HAP-1 (cell line): ENCODE measurements around the gene NAA40.
A peak's percentile ranks its signal among the peaks of the same experiment; 100 is the strongest.

Experiments used
- DNase-seq, 2 experiments: peaks; one replicate each; pipeline ENCODE4 v3.0.0-alpha.2; 2016 to 2020; ENCODE audit warnings: low spot score in 2 of 2
- H3K27me3 ChIP-seq: fragments of 250-450 bp; sonication (Bioruptor Pico); 2 replicates; pipeline ENCODE4 v1.5.1; 2020; ENCODE audit warnings: low read depth, mild to moderate bottlenecking, moderate library complexity
- H3K36me3 ChIP-seq: fragments of 250-450 bp; sonication (Bioruptor Pico); replicated peaks from 2 replicates; pipeline ENCODE4 v1.5.1; 2020; ENCODE audit warnings: mild to moderate bottlenecking
- H3K4me1 ChIP-seq: fragments of 250-450 bp; sonication (Bioruptor Pico); 2 replicates; pipeline ENCODE4 v1.5.1; 2020; ENCODE audit warnings: mild to moderate bottlenecking
- H3K4me3 ChIP-seq: fragments of 250-450 bp; sonication (Bioruptor Pico); 2 replicates; pipeline ENCODE4 v1.5.1; 2020; ENCODE audit warnings: mild to moderate bottlenecking, moderate library complexity
- H3K9me3 ChIP-seq: fragments of 250-450 bp; sonication (Bioruptor Pico); 2 replicates; pipeline ENCODE4 v1.5.1; 2020; ENCODE audit warnings: mild to moderate bottlenecking, moderate library complexity
- in situ Hi-C: fragments of 300-500 bp; cut with MboI; formaldehyde crosslinking; loops from 3 replicates; pipeline ENCODE4 v1.14.3; 2020; ENCODE audit warnings: low sequenced_read_pairs, inconsistent platforms, mixed read lengths

NAA40 gene

DNA sequence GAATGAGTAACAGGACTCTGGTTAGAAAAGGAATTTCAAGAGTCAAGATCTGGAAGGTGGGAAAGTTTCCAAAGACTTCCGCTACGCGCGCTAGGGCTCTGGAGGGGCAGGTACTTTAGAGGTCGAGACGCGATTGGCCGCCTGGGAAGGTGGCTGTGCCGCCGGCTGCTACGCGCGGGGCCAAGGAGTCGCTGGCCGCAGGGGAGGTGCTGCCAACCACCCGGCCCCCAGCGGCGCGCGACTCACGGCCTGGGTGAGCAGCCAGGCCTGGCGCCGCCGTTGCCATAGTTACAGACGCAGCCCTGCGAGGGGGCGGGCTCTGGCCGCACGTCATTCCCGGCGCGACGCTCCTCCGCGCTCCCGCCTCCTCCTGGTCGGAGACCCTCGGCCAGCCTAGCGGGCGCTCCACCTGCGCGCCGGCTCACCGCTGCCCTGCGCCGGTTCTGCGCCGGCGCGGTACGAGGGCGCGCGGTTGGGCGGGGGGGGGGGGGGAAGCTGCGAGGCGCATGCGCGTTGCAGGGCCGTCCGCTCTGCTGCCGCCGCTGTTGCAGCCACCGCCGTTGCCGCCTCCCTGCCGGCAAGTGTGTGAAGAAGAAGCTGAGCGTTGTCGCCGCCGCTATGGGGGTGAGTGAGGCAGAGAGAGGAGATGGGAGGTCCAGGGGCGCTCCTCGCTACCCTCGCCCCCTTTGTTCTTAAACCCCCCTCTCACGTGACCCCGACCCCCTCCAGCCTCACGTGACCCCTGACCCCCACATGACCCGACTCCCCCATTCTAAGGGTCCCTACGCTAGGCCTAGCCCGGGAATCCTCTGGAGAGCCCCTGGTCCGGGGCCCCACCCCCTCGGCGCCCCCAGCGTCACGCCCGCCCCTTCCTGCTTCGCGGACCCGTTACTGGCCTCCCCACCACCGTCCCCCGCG, at the start of gene NAA40:
NAA40 (plus strand) TSS at position 524 of the 918 bp plus-strand sequence; CDS start at position 619, 95 bp downstream.
- in situ Hi-C loops: no loop called here
- H3K4me3 ChIP-seq: peak within 1 kb of the TSS; percentile 79
- H3K27me3 ChIP-seq: no peaks in the 10 kb centered on the region
- H3K4me1 ChIP-seq: peaks cover 3% of the 10 kb centered on the region; the same call in 1 of the 2 replicates
- no peaks in the 10 kb centered on the region for H3K9me3 ChIP-seq
- H3K36me3 ChIP-seq: 0 out of 2 replicates have a peak, but pooled peaks cover 7% of the 10 kb centered on the region
- DNase-seq: peak; percentile 94 to 97

DNA sequence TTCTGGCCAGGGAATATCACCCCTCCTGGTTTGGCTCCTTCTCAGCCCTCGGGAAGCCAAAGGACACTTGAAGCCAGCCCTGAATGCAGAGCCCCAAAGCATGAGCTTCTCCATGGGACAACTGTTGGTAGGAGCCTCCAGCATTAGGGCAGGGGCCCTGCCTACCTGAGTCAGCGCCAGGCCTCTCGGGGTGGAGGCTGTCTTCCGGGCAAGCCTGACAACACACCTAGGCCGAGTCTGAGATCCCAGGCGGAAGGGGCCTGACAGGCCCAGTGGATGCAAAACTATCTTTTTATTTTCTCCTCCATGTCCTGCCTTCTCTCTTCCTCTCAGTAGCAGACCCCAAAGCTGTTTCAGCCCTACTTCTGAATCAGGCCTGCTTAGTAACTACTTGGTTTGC, 49.5 kb upstream of the NAA40 start:
- no peak for DNase-seq
- H3K27me3 ChIP-seq: no peaks in the 10 kb centered on the region
- no peaks in the 10 kb centered on the region for H3K36me3 ChIP-seq
- in situ Hi-C loops: no loop called here
- no peaks in the 10 kb centered on the region for H3K9me3 ChIP-seq
- no peaks in the 10 kb centered on the region; the same call in 1 of the 2 replicates for H3K4me1 ChIP-seq
- no peak overlapping the region for H3K4me3 ChIP-seq

DNA sequence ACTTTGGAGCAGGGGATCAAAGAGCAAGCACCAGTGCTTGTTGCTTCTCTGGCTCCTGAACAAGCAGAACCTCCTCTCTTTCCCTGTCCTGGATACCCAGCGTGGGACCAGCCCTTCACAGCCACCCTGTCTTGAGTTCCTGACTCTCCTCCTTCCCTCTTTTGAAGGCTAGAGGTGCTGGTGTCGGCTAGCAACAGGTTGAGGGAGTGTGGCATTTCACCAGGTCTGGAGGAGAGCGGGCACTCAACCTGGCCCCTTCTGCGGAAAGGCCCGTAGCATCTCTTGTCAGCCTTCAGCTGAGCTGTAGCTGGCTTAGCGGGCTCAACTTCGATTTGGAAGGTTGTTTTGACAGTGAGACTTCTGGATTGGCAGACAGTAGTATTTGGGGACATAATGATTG, 48.4 kb upstream of the NAA40 start:
- no peaks in the 10 kb centered on the region for H3K36me3 ChIP-seq
- H3K27me3 ChIP-seq: no peaks in the 10 kb centered on the region
- no peaks in the 10 kb centered on the region for H3K9me3 ChIP-seq
- H3K4me1 ChIP-seq: no peaks in the 10 kb centered on the region; the same call in 1 of the 2 replicates
- in situ Hi-C loops: no loop called here
- H3K4me3 ChIP-seq: no peak overlapping the region
- DNase-seq: no peak

DNA sequence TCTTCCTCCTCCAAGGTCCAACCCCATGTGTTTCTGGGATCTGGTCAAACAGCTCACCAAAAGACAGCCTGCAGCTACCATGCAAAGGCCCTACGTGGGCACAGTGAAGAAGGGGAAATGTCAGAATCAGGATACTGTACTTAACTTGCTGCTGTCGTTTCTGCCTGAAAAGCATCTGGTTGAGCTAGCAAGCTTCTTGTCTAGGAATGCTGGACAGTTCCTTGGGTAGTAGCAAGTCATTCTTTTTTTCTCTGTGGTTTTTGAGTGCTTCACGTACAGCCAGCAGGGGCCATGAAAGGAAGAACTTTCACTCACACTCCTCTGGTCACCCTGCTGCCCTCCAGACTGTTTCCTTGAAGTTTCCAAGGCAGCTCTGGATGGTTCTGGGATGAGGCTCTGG, 46.6 kb upstream of the NAA40 start:
- Histone ChIP-seq H3K9me3 (no peaks in the 10 kb centered on the region), H3K36me3 (peaks cover 9% of the 10 kb centered on the region), H3K4me1 (no peaks in the 10 kb centered on the region; the same call in 1 of the 2 replicates), H3K27me3 (no peaks in the 10 kb centered on the region), H3K4me3 (no peak overlapping the region)
- no peak for DNase-seq
- in situ Hi-C loops: no loop called here

DNA sequence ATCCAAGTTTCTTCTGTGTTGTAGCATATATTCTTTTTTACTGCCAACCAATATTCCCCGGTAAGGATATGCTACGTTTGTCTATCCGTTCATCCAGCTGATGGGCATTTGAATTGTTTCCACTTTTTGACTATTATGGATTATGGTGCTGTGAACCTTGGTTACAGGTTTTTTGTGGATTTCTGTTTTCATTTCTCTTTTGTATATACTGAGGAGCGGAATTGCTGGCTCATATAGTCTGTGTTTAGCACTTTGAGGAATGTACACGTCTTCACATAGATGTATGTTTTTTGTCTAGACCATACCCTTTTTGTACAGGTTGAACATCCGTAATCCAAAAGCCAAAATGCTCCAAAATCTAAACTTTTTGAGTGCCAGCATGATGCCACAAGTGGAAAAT, 45.4 kb upstream of the NAA40 start:
- H3K36me3 ChIP-seq: peaks cover 15% of the 10 kb centered on the region
- DNase-seq: no peak
- no peaks in the 10 kb centered on the region for H3K4me1 ChIP-seq
- no peaks in the 10 kb centered on the region for H3K9me3 ChIP-seq
- H3K27me3 ChIP-seq: no peaks in the 10 kb centered on the region
- no peak overlapping the region for H3K4me3 ChIP-seq
- in situ Hi-C loops: no loop called here

DNA sequence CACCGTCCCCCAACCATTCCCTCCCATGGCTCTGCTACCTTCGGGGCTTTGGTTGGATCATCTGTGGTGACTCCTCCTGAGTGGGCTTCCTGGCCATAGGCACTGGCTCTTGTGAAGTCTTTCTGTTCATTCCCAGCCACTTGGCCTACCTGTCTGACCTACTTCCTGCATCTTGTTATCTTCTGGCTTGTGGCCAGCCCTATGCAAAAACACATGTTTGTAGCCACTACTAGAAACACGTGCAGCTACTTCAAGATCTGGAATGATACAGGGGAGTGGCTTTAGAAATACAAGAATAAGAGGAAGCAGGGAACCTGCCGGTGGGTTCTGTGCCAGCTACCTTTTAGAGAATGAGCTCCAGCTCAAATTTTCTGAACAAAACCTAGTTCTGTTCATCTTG, 42.7 kb upstream of the NAA40 start:
- no peak overlapping the region for H3K4me3 ChIP-seq
- peaks cover 40% of the 10 kb centered on the region for H3K36me3 ChIP-seq
- H3K27me3 ChIP-seq: no peaks in the 10 kb centered on the region
- in situ Hi-C loops: no loop called here
- DNase-seq: no peak
- H3K4me1 ChIP-seq: no peaks in the 10 kb centered on the region
- H3K9me3 ChIP-seq: no peaks in the 10 kb centered on the region

DNA sequence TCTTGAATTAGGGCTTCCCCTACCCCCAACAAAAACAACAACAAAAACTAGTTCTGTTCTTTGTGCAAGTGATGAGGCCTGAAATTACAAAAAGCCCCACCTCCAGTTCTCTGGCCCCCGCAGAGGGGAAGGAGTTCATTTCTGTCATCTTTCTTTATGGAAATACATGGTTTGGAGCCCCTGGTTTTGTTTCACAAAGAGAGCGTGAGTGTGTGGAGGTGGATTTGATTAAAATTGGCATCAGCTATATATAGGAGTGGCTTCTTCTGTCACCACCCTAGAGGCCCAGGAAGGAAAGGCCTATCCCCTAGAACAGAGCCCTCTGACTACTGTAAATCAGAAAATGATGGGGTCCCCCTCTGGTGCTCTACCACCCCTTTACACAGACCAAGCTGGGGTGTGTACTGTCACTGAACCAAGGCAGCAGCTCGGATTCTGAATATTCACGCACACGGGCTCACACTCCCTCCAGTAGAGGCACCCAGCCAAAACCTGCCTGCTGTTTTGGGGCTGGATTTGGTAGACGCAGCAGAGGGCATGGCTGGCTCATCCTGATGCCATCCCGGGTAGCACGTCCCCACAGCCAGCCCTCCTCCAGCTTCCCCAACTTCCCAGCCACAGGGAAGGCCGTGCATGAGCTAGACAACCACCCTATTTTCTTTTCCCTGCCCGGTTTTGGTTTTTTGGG, 41.2 kb upstream of the NAA40 start:
- in situ Hi-C loops: no loop called here
- H3K4me1 ChIP-seq: no peaks in the 10 kb centered on the region
- no peak for DNase-seq
- no peak overlapping the region for H3K4me3 ChIP-seq
- H3K9me3 ChIP-seq: no peaks in the 10 kb centered on the region
- peaks cover 52% of the 10 kb centered on the region for H3K36me3 ChIP-seq
- H3K27me3 ChIP-seq: no peaks in the 10 kb centered on the region

DNA sequence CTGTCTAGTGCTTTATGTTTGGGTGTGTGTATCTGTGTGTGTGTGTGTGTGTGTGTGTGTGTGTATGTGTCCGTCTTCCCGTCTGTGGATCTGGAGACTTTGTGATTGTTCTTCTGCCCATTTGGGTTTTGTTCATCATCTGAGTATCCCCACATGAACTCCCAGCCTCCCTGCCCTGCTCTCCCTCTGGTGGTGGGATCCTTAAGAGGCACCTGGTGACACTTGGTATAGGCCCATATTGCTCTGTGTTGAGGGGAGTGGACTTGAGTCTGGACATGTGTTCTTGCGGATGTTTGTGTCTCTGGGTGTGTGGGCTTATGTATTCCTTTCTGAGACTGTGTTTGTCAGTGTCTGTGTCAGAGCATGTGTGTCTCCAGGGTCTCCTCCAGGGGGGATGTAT, 37.1 kb upstream of the NAA40 start:
- H3K36me3 ChIP-seq: peaks cover 65% of the 10 kb centered on the region
- H3K9me3 ChIP-seq: no peaks in the 10 kb centered on the region
- H3K4me3 ChIP-seq: no peak overlapping the region
- in situ Hi-C loops: no loop called here
- no peaks in the 10 kb centered on the region for H3K27me3 ChIP-seq
- DNase-seq: no peak
- H3K4me1 ChIP-seq: no peaks in the 10 kb centered on the region

DNA sequence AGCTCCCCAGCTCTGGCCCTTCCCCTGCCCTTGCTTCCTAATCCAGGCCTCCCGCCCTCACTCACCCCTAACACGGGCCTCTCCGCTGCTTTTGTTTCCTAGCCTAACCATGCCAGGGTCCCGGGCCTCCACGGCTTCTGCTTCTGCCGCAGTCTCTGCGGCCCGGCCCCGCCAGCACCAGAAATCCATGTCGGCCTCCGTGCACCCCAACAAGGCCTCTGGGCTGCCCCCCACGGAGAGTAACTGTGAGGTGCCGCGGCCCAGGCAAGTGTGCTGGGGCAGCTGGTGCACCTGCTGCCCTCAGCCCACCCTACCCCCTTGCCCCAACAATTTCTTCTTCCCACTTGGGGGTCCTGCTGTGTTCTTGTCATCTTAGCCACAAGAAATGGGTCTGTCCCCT, 34.9 kb upstream of the NAA40 start:
- Histone ChIP-seq H3K9me3 (no peaks in the 10 kb centered on the region), H3K36me3 (peaks cover 58% of the 10 kb centered on the region), H3K4me3 (no peak overlapping the region), H3K27me3 (no peaks in the 10 kb centered on the region), H3K4me1 (no peaks in the 10 kb centered on the region)
- in situ Hi-C loops: no loop called here
- DNase-seq: no peak

DNA sequence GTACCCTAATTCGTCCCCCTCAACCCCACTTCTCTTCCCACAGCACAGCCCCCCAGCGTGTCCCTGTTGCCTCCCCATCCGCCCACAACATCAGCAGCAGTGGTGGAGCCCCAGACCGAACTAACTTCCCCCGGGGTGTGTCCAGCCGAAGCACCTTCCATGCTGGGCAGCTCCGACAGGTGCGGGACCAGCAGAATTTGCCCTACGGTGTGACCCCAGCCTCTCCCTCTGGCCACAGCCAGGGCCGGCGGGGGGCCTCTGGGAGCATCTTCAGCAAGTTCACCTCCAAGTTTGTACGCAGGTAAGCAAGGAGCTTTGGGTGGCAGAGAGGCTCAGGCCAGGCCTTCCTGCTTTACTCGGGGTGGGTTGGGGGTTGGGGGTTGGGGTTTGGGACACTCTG, 34.1 kb upstream of the NAA40 start:
- no peak for DNase-seq
- H3K27me3 ChIP-seq: no peaks in the 10 kb centered on the region
- H3K4me1 ChIP-seq: no peaks in the 10 kb centered on the region
- in situ Hi-C loops: no loop called here
- peaks cover 55% of the 10 kb centered on the region for H3K36me3 ChIP-seq
- H3K4me3 ChIP-seq: no peak overlapping the region
- H3K9me3 ChIP-seq: no peaks in the 10 kb centered on the region

DNA sequence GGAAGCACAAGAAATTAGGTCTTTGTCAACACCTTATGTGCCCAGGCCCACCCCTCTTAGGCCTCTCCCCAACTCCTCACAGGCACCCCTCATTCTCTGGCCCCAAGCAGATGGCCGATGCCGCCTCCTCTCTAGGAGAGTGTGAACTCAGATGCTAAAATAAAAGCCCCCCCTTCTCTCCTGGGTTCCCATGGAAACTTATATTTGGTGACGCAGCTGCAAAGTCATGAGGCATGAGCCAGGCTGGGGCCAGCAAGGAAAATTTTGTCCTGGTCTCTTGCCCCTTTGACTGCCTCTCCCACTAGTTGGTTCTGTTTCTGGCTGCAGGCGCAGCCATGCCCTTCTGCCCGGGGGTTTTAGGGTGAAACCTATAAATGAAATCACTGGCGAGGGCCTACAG, 33.6 kb upstream of the NAA40 start:
- peaks cover 51% of the 10 kb centered on the region for H3K36me3 ChIP-seq
- no peaks in the 10 kb centered on the region for H3K9me3 ChIP-seq
- in situ Hi-C loops: no loop called here
- no peak for DNase-seq
- no peaks in the 10 kb centered on the region for H3K4me1 ChIP-seq
- no peak overlapping the region for H3K4me3 ChIP-seq
- H3K27me3 ChIP-seq: no peaks in the 10 kb centered on the region

DNA sequence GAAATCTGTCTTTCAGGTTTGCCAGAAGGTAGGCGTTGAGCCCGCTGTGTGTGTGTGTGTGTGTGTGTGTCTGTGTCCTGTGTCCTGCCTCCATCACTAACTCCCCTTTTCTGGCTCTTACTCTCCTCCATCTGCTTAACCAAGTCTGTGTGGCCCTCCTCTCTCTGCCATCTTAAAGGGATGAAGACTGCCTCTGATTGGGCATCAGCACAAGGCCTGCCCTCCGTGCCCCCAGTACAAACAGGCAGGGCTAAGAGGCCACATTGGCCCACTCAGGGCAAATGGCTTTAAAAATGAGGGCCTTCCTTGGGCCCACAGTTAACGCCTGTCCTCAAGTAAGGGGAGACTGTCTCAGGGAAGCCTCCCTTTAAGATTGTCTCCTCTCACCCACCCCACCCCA, 32.7 kb upstream of the NAA40 start:
- Histone ChIP-seq H3K36me3 (peaks cover 42% of the 10 kb centered on the region), H3K4me3 (no peak overlapping the region), H3K4me1 (no peaks in the 10 kb centered on the region), H3K27me3 (no peaks in the 10 kb centered on the region), H3K9me3 (no peaks in the 10 kb centered on the region)
- no peak for DNase-seq
- in situ Hi-C loops: no loop called here

DNA sequence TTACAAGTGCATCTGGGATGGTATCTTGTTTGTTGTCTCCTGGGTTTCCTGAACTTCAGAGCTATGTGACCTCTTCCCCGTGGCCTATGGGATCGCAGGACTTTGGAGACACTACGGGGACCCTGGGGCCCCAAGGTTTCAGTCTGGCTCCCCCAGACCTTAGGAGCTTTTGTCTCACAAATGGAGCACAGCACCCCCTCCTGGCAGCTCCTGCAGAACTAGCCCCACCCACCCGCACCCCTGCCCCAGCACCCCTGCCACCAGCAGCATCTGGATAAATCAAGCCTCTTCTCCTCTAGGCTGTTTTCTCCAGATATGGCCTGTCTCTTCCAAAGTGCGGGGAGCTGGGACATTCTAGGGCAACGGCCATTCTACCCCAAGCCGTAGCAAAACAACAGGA, 32.2 kb upstream of the NAA40 start:
- Histone ChIP-seq H3K36me3 (peaks cover 40% of the 10 kb centered on the region), H3K27me3 (no peaks in the 10 kb centered on the region), H3K9me3 (no peaks in the 10 kb centered on the region), H3K4me1 (no peaks in the 10 kb centered on the region), H3K4me3 (no peak overlapping the region)
- in situ Hi-C loops: no loop called here
- DNase-seq: peak in 1 of 2 experiments; percentile 45

DNA sequence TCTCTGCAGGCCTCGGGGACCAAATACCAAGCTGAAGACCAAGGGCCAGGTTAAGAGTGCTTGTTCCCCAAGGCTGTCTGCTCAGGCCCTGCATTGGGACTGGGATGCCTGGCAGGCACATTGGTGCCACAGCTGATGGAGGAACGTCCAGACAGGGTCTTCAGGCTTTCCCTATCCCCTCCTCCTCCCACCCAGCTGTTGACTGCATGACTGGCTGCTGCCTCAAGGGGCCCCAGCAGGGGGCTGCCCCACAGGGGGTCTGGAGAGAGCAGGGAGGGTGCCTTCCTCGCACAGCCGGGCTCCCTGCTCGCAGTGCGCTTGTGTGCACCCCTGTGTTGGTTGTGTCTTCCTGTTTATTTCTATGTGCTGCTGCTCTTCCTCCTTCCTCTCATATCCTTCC, 31.7 kb upstream of the NAA40 start:
- Histone ChIP-seq H3K27me3 (no peaks in the 10 kb centered on the region), H3K9me3 (no peaks in the 10 kb centered on the region), H3K4me1 (no peaks in the 10 kb centered on the region), H3K4me3 (no peak overlapping the region), H3K36me3 (peaks cover 35% of the 10 kb centered on the region)
- no peak for DNase-seq
- in situ Hi-C loops: no loop called here
